ENCODE results near the gene RGS3.

The RGS3 gene

DNA sequence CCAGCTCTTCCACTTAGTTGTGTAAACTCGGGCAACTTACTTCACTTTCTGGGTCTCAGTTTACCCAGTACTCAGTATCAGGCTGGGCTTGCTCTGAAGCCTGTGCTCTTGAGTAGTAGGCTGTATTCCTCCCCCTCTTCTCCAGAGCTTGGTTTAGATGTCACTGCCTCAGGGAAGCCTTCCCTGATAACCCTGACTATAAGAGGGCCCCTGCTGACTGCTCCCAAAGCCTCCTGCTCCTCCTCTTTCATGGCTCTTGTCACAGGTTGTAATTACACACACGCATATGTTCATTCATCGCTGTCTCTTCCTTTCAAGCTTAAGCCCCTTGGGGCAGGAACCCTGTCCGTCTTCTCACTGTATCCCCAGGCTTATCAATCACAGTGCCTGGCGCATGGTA is 140.2 kb downstream of the RGS3 start:
- H3K4me3 ChIP-seq (replicated peaks; ENCODE audit: low read depth, low read length): no peak overlapping the region
- TF ChIP-seq, protein P1, sequence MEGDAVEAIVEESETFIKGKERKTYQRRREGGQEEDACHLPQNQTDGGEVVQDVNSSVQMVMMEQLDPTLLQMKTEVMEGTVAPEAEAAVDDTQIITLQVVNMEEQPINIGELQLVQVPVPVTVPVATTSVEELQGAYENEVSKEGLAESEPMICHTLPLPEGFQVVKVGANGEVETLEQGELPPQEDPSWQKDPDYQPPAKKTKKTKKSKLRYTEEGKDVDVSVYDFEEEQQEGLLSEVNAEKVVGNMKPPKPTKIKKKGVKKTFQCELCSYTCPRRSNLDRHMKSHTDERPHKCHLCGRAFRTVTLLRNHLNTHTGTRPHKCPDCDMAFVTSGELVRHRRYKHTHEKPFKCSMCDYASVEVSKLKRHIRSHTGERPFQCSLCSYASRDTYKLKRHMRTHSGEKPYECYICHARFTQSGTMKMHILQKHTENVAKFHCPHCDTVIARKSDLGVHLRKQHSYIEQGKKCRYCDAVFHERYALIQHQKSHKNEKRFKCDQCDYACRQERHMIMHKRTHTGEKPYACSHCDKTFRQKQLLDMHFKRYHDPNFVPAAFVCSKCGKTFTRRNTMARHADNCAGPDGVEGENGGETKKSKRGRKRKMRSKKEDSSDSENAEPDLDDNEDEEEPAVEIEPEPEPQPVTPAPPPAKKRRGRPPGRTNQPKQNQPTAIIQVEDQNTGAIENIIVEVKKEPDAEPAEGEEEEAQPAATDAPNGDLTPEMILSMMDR (IDR thresholded peaks at IDR 0.05; ENCODE audit: low read depth, low read length, missing control alignments): no peak
- DNase-seq (ENCODE audit: extremely low read depth, low read depth): no peak

DNA sequence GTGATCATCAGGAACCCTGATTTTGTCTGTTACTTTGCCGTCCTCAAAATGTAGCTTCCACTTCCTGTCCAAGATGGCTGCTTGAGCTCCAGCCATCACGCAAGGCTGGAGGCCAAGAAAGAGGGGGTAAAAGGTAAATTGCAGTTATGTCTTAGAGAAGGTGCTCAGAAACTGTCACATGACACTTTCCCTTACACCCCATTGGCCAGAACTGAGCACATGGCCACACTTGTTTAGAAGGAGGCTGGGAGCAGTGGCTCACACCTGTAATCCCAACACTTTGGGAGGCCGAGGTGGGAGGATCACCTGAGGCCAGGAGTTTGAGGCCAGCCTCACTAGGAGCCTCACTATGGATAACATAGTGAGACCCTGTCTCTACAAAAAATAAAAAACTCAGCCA is 140.9 kb downstream of the RGS3 start:
- TF ChIP-seq, protein P1 (IDR thresholded peaks at IDR 0.05; ENCODE audit: low read depth, low read length, missing control alignments): no peak
- no peak overlapping the region for H3K4me3 ChIP-seq (replicated peaks; ENCODE audit: low read depth, low read length)

DNA sequence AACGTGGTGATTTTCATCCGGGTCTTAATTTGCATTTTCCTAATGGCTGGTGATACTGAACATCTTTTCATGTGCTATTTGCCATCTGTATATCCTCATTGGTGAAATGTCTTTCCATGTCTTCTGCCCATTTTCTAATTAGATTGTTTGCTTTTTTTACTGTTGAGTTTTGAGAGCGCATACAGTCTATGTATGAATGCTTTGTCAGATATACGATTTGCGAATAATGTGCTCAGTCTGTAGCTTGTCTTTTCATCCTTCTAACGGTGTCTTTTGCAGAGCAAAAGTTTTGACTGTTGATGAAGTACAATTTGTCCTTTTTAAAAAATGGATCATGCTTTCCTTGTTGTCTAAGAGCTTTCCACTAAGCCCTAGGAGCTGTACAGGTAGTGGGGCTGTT is 143.0 kb downstream of the RGS3 start:
- DNase-seq (ENCODE audit: extremely low read depth, low read depth): no peak
- TF ChIP-seq, protein P1 (IDR thresholded peaks at IDR 0.05; ENCODE audit: low read depth, low read length, missing control alignments): no peak
- no peak overlapping the region for H3K4me3 ChIP-seq (replicated peaks; ENCODE audit: low read depth, low read length)

More for the DNA sequence above, 140.9 kb downstream of the RGS3 start:
- no peak for DNase-seq (ENCODE audit: extremely low read depth, low read depth)

DNA sequence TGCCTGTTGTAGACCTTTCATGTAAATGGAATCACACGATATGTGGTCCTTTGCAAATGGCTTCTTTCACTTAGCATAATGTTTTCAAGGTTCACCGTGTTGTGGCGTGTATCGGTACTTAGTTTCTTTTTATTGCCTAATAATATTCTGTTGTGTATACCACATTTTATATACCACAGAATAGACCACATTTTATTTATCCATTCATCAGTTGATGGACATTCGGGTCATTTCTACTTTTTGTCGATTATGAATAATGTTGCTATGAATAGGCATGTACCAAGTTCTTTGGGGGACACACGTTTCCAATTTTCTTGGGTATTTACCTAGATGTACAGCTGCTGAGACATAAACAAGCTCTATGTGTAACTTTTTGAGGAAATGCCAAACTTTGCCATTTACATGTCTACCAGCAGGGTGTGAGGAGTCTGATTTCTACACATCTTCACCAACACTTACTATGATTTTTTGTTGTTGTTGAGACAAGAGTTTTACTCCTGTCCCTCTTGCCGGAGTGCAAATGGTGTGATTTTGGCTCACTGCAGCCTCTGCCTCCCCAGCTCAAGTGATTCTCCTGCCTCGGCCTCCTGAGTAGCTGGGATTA is 144.7 kb downstream of the RGS3 start:
- H3K4me3 ChIP-seq (replicated peaks; ENCODE audit: low read depth, low read length): no peak overlapping the region
- TF ChIP-seq, protein P1 (IDR thresholded peaks at IDR 0.05; ENCODE audit: low read depth, low read length, missing control alignments): no peak
- DNase-seq (ENCODE audit: extremely low read depth, low read depth): no peak

DNA sequence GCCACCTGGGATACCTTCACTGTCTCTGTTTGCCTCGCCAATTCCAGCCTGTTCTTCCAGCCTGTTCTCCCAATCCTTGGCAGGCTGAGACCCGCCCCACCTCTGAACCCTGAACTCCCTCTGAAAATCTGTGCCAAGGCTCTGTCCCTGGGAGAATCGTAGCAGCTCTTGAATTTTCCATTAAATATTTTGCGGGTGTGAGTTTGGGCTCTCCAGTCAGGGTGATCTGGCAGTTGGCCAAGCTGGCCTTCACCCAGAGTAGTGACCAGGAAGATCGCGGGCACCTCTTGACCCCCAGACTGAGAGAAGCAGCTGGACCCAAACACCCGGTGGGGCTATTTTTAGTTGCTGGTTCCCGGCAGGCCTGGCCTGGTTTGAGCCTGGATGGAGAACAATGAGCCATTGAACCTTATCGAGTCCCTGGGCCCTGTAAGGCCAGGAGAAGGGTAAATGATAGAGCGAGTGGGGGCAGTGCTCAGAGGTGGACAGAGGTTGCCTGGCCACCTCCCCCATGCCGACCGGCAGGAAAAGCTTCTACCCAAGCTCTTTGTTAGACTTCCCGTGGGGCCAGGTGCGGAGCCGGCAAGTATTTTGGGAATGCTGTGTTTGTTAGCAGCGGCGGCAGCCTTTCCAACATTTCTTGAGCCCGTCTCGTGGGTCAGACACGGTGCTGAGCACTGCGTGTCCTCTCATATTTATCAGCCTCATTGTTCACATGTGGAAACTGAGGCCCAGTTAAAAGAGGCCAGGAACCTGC is 146.2 kb downstream of the RGS3 start:
- no peak for DNase-seq (ENCODE audit: extremely low read depth, low read depth)
- TF ChIP-seq, protein P1 (IDR thresholded peaks at IDR 0.05; ENCODE audit: low read depth, low read length, missing control alignments): no peak

DNA sequence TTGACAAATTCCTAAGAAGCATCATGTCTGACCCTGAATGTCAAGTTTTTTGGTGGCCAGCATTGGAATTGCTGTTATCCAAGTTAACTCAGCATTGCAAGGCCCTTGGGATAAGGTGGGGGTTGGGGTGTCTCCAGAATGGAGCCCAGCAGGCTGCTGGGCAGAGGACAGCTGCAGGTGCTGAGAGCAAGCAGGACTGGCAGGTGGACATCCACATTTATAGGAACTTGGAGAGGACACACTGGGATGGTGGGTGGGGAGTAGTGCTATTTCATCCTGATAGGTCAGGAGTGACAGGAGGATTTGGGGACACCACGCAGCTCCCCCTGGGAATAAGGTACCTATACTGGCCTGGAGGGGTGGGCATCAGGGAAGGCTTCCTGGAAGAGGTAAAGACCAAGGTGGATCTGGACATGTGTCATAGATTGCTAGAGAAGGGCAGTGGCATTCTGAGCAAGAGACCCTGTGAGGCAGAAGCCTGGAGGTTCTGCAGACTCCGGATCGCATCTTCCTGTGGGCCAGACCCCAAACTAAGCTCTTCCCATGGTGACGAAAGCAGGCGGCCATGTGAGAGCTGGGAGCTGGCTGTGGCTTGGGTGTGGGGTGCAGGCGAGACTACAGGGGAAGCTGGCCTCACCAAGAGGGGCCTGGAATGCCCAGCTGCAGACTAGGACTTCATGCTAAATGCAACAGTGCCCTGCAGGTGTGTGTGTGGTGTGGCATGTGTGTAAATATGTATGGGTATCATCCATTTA is 148.1 kb downstream of the RGS3 start:
- DNase-seq (ENCODE audit: extremely low read depth, low read depth): no peak
- TF ChIP-seq, protein P1 (IDR thresholded peaks at IDR 0.05; ENCODE audit: low read depth, low read length, missing control alignments): no peak
- no peak overlapping the region for H3K4me3 ChIP-seq (replicated peaks; ENCODE audit: low read depth, low read length)

More for the DNA sequence above, 146.2 kb downstream of the RGS3 start:
- H3K4me3 ChIP-seq (replicated peaks; ENCODE audit: low read depth, low read length): no peak overlapping the region
